GM13977 (cell line): ENCODE data around the gene LCOR.

Source experiments
- DNase-seq: peaks from one replicate; pipeline ENCODE4 v3.0.0; 2012; ENCODE audit warnings: low spot score
- in situ Hi-C: fragments of 300-500 bp; cut with MboI; formaldehyde crosslinking; loops from one replicate; pipeline ENCODE4 v1.12.0; 2022; ENCODE audit warnings: low sequenced_read_pairs, low pct_unique_long_range_greater_than_20kb, mixed read lengths, inconsistent platforms; ENCODE audit not compliant: unreplicated experiment
- TF ChIP-seq, protein P1 (sequence below): IDR thresholded peaks from 2 replicates; pipeline ENCODE4 v1.5.1; 2012; ENCODE audit warnings: mild to moderate bottlenecking, control low read depth; ENCODE audit not compliant: insufficient read depth; ENCODE audit errors: extremely low read depth, missing control alignments

LCOR gene

DNA sequence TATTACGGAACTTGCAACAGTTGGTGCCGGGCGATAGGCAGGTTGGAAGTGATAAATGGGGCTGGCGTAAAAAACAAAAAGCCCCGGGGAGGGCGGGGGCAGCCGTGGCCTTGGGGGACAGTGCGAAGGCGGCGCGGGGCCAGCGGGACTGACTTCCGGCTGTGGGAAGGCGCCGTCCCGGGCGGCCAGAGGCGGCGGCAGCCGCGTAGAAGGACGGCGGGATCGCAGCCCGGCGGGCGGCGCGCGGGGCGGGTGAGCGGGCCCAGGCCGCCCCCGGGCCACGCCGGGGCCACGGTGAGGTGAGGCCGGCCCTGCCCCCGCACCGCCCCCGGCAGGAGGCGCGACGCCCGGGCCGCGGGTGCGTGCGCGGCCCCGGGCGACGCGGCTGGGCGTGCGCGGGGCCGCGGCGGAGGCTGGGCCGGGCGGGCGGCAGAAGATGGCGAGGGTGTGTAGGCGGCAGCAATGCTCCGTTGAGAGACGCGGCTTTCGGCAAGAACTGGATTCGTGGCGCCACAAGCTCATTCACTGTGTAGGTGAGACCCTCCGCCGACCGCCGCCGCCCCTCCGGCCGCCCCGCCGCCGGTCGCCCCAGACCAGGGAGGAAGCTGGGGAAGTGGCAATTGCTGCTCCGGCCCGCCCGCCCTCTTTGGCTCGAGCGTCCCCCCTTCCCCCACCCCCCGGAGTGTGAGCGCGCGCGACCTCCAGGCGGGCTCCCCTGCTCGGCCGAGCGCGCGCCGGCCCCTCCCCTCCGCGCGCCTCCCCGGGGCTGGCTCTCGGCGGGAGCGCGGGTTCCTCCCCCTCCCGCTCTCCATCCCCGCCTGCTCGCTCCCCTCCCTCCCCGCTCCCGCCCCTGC lies at the start of gene LCOR:
Gene LCOR, plus strand, starts transcription at position 432 of the 854 bp plus-strand sequence. CDS start 116,760 bp downstream, outside the sequence.
- in situ Hi-C loops = no loop called here
- peak; percentile 98 for DNase-seq
- TF ChIP-seq, protein P1, sequence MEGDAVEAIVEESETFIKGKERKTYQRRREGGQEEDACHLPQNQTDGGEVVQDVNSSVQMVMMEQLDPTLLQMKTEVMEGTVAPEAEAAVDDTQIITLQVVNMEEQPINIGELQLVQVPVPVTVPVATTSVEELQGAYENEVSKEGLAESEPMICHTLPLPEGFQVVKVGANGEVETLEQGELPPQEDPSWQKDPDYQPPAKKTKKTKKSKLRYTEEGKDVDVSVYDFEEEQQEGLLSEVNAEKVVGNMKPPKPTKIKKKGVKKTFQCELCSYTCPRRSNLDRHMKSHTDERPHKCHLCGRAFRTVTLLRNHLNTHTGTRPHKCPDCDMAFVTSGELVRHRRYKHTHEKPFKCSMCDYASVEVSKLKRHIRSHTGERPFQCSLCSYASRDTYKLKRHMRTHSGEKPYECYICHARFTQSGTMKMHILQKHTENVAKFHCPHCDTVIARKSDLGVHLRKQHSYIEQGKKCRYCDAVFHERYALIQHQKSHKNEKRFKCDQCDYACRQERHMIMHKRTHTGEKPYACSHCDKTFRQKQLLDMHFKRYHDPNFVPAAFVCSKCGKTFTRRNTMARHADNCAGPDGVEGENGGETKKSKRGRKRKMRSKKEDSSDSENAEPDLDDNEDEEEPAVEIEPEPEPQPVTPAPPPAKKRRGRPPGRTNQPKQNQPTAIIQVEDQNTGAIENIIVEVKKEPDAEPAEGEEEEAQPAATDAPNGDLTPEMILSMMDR = no peak

GRCh38 chr10:96784253-96784652 lies 47.8 kb upstream of the LCOR start:
- TF ChIP-seq, protein P1 = no peak
- in situ Hi-C loops = no loop called here
- no peak for DNase-seq

DNA sequence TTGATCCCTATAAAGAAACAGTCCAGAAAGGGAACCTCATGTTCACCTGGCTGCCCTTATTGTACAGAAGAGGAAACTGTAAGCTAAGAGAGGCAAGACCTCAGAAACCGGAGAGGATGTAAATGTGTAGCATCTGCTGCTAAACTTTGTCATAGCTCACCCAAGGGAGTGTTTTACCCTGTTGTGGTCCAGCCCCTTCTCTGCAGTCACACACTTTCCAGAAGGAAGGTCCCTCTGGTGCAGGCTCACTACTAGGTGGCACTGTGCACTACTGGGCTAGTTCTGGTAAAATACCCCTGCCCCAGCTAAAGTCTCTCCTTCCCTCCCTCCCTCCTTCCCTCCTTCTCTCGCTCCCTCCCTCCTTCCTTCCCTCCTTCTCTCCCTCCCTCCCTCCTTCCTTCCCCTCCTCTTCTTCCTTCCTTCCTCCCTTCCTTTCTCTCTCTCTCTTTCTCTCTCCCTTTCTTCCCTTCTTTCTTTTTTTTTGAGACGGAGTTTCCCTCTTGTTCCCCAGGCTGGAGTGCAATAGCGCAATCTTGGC lies 42.5 kb upstream of the LCOR start:
- DNase-seq = peak; percentile 65
- in situ Hi-C loops = no loop called here
- TF ChIP-seq, protein P1 = no peak

GRCh38 chr10:96791902-96792301 lies 40.2 kb upstream of the LCOR start:
- in situ Hi-C loops = no loop called here
- TF ChIP-seq, protein P1 = no peak
- DNase-seq = no peak

GRCh38 chr10:96794836-96795733 lies 37.0 kb upstream of the LCOR start:
- TF ChIP-seq, protein P1 = no peak
- no peak for DNase-seq
- in situ Hi-C loops = no loop called here

GRCh38 chr10:96797485-96797884 lies 34.6 kb upstream of the LCOR start:
- DNase-seq = no peak

More at GRCh38 chr10:96797485-96797884, 34.6 kb upstream of the LCOR start:
- TF ChIP-seq, protein P1 = no peak
- in situ Hi-C loops = no loop called here
